AG09309 (cell line): ENCODE results near the gene CECR2.
A peak's percentile ranks its signal among the peaks of the same experiment; 100 is the strongest.
"Not testable (repeated sequence)": the region's sequence is repeated elsewhere in the genome, so short reads cannot be mapped to it uniquely, and the experiment has no call there.

Experiments used
- DNase-seq: peaks from one replicate; pipeline ENCODE4 v3.0.0-alpha.2; 2010; ENCODE audit warnings: low read depth
- H3K4me3 ChIP-seq: 2 replicates; pipeline ENCODE4 v1.5.1; 2011; ENCODE audit warnings: mild to moderate bottlenecking, low read depth, low read length, moderate library complexity; ENCODE audit not compliant: control insufficient read depth
- TF ChIP-seq, protein P1 (sequence below): IDR thresholded peaks from 2 replicates; pipeline ENCODE4 v1.5.1; 2011; ENCODE audit warnings: mild to moderate bottlenecking, low read depth, low read length, inconsistent platforms; ENCODE audit not compliant: insufficient read depth, control insufficient read depth; ENCODE audit errors: missing control alignments

The CECR2 gene

GRCh38 chr22:17562906-17563870 lies 193.9 kb downstream of the CECR2 start, which contains the start of gene SLC25A18:
Gene SLC25A18, plus strand, starts transcription at chr22:17563498. Its CDS starts 16,447 bp downstream, at chr22:17579945.
- no peak within 1 kb of the TSS for H3K4me3 ChIP-seq
- no peak for DNase-seq
- TF ChIP-seq, protein P1, sequence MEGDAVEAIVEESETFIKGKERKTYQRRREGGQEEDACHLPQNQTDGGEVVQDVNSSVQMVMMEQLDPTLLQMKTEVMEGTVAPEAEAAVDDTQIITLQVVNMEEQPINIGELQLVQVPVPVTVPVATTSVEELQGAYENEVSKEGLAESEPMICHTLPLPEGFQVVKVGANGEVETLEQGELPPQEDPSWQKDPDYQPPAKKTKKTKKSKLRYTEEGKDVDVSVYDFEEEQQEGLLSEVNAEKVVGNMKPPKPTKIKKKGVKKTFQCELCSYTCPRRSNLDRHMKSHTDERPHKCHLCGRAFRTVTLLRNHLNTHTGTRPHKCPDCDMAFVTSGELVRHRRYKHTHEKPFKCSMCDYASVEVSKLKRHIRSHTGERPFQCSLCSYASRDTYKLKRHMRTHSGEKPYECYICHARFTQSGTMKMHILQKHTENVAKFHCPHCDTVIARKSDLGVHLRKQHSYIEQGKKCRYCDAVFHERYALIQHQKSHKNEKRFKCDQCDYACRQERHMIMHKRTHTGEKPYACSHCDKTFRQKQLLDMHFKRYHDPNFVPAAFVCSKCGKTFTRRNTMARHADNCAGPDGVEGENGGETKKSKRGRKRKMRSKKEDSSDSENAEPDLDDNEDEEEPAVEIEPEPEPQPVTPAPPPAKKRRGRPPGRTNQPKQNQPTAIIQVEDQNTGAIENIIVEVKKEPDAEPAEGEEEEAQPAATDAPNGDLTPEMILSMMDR: no peak

GRCh38 chr22:17563936-17564391 lies 194.7 kb downstream of the CECR2 start:
- TF ChIP-seq, protein P1: no peak
- no peak overlapping the region for H3K4me3 ChIP-seq
- DNase-seq: no peak

DNA sequence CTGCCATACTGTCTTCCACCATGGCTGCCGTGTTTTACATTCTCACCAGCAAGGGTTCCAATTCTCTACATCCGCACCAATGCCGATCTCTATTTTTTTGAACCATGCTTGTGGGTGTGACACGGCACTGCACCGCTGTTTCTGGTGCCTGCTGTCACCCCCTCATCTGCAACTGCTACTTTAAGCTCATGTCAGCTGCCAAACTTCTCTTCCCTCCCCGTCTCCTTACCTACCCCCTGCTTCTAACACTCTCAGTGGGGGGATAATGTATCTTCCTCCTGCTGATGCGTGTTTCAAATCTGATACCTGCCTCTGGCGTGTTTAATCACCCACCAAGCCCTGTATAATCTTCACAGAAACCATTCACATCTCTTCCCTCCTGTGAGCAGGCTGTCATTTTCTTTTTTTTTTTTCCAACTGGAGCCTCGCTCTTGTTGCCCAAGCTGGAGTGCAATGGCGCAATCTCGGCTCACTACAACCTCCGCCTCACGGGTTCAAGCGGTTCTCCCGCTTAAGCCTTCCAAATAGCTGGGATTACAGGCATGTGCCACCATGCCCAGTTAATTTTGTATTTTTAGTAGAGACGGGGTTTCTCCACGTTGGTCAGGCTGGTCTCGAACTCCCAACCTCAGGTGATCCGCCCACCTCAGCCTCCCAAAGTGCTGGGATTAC lies 196.9 kb downstream of the CECR2 start:
- H3K4me3 ChIP-seq, DNase-seq: not testable (repeated sequence)

GRCh38 chr22:17566776-17567175 lies 197.5 kb downstream of the CECR2 start:
- TF ChIP-seq, protein P1: no peak
- no peak overlapping the region for H3K4me3 ChIP-seq
- no peak for DNase-seq

DNA sequence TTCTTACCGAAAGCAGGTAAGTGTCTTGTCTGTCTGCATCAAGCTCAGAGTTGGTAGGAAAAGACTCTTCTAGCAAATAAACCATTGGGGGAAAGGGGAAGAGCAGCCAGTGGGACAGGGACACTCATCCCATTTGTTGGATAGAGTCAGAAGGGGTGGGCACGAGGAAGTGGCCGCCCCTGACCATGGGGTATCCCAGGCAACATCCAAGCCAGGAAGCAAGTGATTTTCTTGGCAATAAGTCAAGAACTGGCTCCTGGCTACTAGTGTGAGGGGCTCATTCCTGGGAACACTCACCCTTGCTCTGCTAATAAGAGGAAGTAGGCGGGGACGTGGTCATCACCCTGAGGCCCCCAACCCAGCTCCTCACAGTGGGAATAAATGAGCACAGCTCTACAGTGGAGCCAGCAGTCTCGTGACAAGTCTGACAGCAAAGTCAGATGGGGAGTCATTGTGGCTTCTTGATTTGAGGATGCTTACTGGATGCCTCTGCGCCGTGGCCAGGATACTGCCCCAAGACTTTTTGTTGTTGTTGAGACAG lies 200.8 kb downstream of the CECR2 start:
- no peak for DNase-seq
- TF ChIP-seq, protein P1: no peak
- H3K4me3 ChIP-seq: no peak overlapping the region

DNA sequence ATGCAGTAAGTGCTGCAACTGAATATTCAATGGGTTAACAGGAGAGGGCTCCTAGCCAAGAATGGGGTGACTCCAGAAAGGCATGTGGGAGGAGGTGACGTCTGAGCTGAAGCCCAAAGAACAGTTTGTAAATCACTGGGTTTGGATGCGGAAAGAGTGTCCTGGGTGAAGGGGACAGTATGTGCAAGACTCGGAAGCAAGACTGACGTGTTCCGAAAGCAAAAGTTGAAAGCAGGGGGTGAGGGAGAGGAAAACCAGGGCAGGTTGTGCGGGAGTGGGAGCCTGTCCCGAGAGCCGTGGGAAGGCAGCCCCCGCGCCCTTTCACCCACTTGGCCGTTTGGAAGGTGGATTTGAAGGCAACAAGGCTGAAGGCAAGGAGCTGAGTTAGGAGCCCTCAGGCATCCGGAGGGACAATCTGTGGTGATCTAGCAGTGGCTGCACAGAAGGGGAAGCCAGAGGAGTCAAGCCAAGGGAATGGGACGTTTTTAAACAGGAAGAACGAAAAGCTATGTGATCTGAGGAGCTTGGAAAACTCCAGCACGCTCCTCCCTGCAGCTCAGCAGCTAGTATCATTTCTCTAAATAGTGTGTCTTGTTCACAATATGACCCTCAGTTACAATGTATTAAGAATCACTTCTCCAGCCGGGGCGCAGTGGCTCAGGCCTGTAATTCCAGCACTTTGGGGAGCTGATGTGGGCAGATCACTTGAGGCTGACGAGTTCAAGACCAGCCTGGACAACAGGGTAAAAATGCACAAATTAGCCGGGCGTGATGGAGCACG lies 201.8 kb downstream of the CECR2 start:
- TF ChIP-seq, protein P1: no peak
- peak overlapping the region; percentile 43 for H3K4me3 ChIP-seq
- no peak for DNase-seq
